Endodermal cell (in vitro differentiated cells): ENCODE results near the gene GID8. TPM values are rescaled to one million over a fixed set of nuclear protein-coding genes. Genes with fewer than 3 reads are reported as not detected.

Experiments used
- DNase-seq: peaks from one replicate; pipeline ENCODE4 v3.0.0-alpha.2; 2017
- H3K27ac ChIP-seq: 2 replicates; pipeline ENCODE4 v1.5.1; 2013; ENCODE audit warnings: mild to moderate bottlenecking, low read depth, low read length, moderate library complexity
- H3K27me3 ChIP-seq: 2 replicates; pipeline ENCODE4 v1.6.1; 2013; ENCODE audit warnings: mild to moderate bottlenecking, low read length, moderate library complexity; ENCODE audit not compliant: insufficient read depth, control insufficient read depth, poor library complexity, severe bottlenecking
- H3K36me3 ChIP-seq: 2 replicates; pipeline ENCODE4 v1.7.0; 2013; ENCODE audit warnings: mild to moderate bottlenecking, low read length, moderate library complexity; ENCODE audit not compliant: control insufficient read depth, insufficient read depth
- H3K4me1 ChIP-seq: one replicate; pipeline ENCODE4 v1.7.0; 2013; ENCODE audit warnings: low read length; ENCODE audit not compliant: control insufficient read depth, insufficient read depth
- H3K4me3 ChIP-seq: 2 replicates; pipeline ENCODE4 v1.5.1; 2013; ENCODE audit warnings: mild to moderate bottlenecking, low read length, moderate library complexity
- H3K9ac ChIP-seq: 2 replicates; pipeline ENCODE4 v1.6.1; 2013; ENCODE audit warnings: mild to moderate bottlenecking, low read length, moderate library complexity; ENCODE audit not compliant: poor library complexity, severe bottlenecking; ENCODE audit errors: extremely low read depth
- H3K9me3 ChIP-seq: 2 replicates; pipeline ENCODE4 v1.6.1; 2013; ENCODE audit warnings: mild to moderate bottlenecking, low read length, moderate library complexity; ENCODE audit not compliant: control insufficient read depth
- H3K27ac Mint-ChIP-seq: 2 replicates; pipeline ENCODE4 v1.8.0; 2020; ENCODE audit warnings: mixed read lengths
- H3K27me3 Mint-ChIP-seq: 2 replicates; pipeline ENCODE4 v1.8.0; 2021; ENCODE audit warnings: mild to moderate bottlenecking, mixed read lengths; ENCODE audit not compliant: insufficient read depth
- H3K36me3 Mint-ChIP-seq: 2 replicates; pipeline ENCODE4 v1.8.0; 2020; ENCODE audit warnings: low read depth, mixed read lengths
- H3K4me1 Mint-ChIP-seq: 2 replicates; pipeline ENCODE4 v1.8.0; 2020; ENCODE audit warnings: mixed read lengths
- H3K4me3 Mint-ChIP-seq: 2 replicates; pipeline ENCODE4 v1.8.0; 2020; ENCODE audit warnings: mild to moderate bottlenecking, moderate library complexity, mixed read lengths
- H3K9me3 Mint-ChIP-seq: 2 replicates; pipeline ENCODE4 v1.8.0; 2020; ENCODE audit warnings: mild to moderate bottlenecking, mixed read lengths
- CTCF ChIP-seq: fragments of 200-600 bp; sonication (generic); conservative IDR thresholded peaks from 2 replicates; pipeline ENCODE4 v1.5.0; 2021; ENCODE audit warnings: antibody characterized with exemption, mild to moderate bottlenecking
- WGBS, 2 experiments: methylation state at CpG; one replicate each; pipeline versions ENCODE4 v1.1.5 to v1.1.7; 2013; ENCODE audit warnings: missing lambda C conversion rate in 2 of 2, mixed read lengths in 1 of 2; ENCODE audit not compliant: insufficient coverage in 1 of 2, insufficient read length in 1 of 2; 5-methylcytosine and 5-hydroxymethylcytosine counted together
- total RNA-seq, 2 donors: library from RNA; stranded (reverse); fragmentation: NEBNext Ultra II Directional in 1 of 2; extraction: Animal tissue kit (Norgen Biotek cat#: 25700) in 1 of 2; gene quantifications; 2 replicates in 1 of 2; 3 replicates in 1 of 2; pipeline ENCODE4 v1.2.1, GENCODE V29; 2021

Gene GID8
- total RNA-seq, 2 donors from 2014 or later = 51.5 to 52.1 TPM

DNA sequence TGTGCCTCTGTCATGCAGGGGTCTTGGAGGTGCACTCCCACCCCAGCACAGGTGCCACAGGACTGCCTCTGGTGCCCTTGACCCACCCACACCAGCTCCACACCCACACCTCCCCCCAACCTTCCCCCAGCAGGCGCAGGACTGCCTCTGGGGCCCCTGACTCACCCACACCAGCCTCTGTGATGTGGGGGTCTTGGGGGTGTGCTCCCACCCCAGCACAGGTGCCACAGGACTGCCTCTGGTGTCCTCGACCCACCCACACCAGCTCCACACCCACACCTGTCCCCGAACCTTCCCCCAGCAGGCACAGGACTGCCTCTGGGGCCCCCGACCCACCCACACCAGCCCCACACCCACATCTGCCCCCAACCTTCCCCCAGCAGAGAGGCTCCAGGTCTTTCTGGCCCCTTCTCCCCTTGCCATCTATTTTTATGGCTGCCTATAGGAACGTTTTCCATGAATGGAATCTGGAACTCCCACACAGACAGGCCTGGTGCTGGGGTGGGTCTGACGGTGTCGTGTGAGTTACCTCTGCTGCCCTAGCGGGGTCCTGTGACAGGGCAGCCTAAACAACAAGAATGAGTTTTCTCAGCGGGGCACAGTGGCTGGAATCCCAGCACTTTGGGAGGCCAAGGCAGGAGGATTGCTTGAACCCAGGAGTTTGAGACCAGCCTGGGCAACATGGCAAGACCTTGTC lies 38.0 kb downstream of the GID8 start:
- TF ChIP-seq CTCF = no peak
- no peaks in the 10 kb centered on the region for H3K9me3 Mint-ChIP-seq
- no peak overlapping the region for H3K27ac Mint-ChIP-seq
- H3K4me3 Mint-ChIP-seq = no peak overlapping the region
- no peak overlapping the region for H3K9ac ChIP-seq
- no peak overlapping the region for H3K27ac ChIP-seq
- no peaks in the 10 kb centered on the region for H3K4me1 ChIP-seq
- no peak overlapping the region for H3K4me3 ChIP-seq
- H3K27me3 Mint-ChIP-seq = peaks cover 47% of the 10 kb centered on the region
- H3K9me3 ChIP-seq = no peaks in the 10 kb centered on the region
- no peaks in the 10 kb centered on the region for H3K36me3 ChIP-seq
- peaks cover 66% of the 10 kb centered on the region for H3K27me3 ChIP-seq
- DNase-seq = no peak
- WGBS, 2 experiments = 66 to 75% methylated on average over 5 to 9 of the region's 9 CpGs
- no peaks in the 10 kb centered on the region for H3K4me1 Mint-ChIP-seq
- H3K36me3 Mint-ChIP-seq = no peaks in the 10 kb centered on the region

GRCh38 chr20:62976886-62977285 lies 38.9 kb downstream of the GID8 start:
- TF ChIP-seq CTCF = no peak
- Mint-ChIP-seq H3K4me1 (no peaks in the 10 kb centered on the region), H3K27ac (no peak overlapping the region), H3K9me3 (no peaks in the 10 kb centered on the region), H3K27me3 (peaks cover 44% of the 10 kb centered on the region), H3K4me3 (no peak overlapping the region), H3K36me3 (no peaks in the 10 kb centered on the region)
- Histone ChIP-seq H3K4me1 (no peaks in the 10 kb centered on the region), H3K4me3 (no peak overlapping the region), H3K9ac (no peak overlapping the region), H3K27ac (no peak overlapping the region), H3K36me3 (no peaks in the 10 kb centered on the region), H3K27me3 (peaks cover 59% of the 10 kb centered on the region), H3K9me3 (no peaks in the 10 kb centered on the region)
- WGBS, 2 experiments = 92 to 96% methylated on average over 11 to 16 of the region's 16 CpGs
- DNase-seq = no peak

DNA sequence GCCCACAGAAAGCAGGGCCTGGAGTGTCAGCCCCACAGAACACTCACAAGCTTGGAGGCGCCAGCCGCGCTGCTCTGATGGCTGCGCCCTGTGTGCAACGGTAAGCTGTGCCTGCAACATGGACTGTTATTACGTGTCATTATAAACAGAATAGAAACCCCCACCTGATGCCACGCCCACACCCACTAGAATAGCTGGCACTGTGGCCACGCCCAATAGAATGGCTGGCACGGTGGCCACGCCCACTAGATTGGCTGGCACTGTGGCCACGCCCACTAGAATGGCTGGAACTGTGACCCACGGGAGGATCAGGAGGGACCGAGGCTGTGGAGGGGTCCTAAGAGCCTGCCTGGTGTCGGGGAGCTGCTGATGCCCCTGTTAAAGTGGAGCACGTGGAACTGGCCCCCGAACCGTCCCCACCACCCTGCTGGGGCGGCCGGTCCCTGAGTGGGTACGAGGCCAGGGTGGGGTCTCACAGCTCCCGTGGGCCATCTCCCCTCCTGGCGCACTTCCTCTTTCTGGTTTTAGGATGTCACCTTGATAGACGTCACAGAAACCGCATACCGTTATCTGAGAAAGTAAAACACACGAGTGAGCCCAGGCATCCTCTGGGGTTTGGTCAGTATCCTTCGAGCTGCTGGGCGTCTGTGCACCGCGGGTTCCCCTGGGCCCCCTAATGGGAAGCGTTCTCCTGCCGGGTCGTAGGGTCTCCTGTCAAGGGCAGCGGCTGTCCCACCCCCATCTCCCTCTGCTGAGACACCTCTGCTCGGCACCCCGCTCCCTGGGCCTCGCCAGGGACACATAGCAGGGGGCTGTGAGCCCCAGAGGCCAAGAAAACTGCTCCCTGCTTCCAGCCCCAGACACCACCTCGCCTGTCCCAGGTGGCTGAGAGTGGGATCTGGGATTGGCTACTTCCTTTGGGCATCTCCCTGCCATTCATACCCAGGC lies 39.9 kb downstream of the GID8 start:
- Mint-ChIP-seq H3K9me3 (no peaks in the 10 kb centered on the region), H3K27ac (no peak overlapping the region), H3K4me1 (no peaks in the 10 kb centered on the region), H3K4me3 (no peak overlapping the region), H3K36me3 (no peaks in the 10 kb centered on the region), H3K27me3 (peaks cover 35% of the 10 kb centered on the region)
- Histone ChIP-seq H3K9me3 (no peaks in the 10 kb centered on the region), H3K36me3 (no peaks in the 10 kb centered on the region), H3K9ac (no peak overlapping the region), H3K27ac (no peak overlapping the region), H3K4me3 (no peak overlapping the region), H3K27me3 (peaks cover 49% of the 10 kb centered on the region), H3K4me1 (no peaks in the 10 kb centered on the region)
- 90 to 96% methylated on average over 28 to 38 of the region's 38 CpGs for WGBS, 2 experiments
- DNase-seq = no peak
- TF ChIP-seq CTCF = no peak
